Measurements from ENCODE around the gene CDH5. TPM values are rescaled to one million over a fixed set of nuclear protein-coding genes. Genes with fewer than 3 reads are reported as not detected.

CDH5 gene
- total and polyA plus RNA-seq, 2 donors (not counting 3 experiments of a cell fraction or from before 2014, with no cell fraction given), result 765 to 815 TPM

- no peak overlapping the region for H3K4me2 ChIP-seq (ENCODE audit: insufficient read depth, low read length)
- dilution Hi-C loops (cut with MboI; ENCODE audit: extremely low pct_ligation_motif_present, low sequenced_read_pairs) (no loop called here), intact Hi-C loops (cut with micrococcal nuclease) (no loop called here)
- H3K27ac ChIP-seq (ENCODE audit: insufficient read depth, low read depth, low read length), result no peak overlapping the region
- no peak for TF ChIP-seq POLR2A (IDR thresholded peaks at IDR 0.05; ENCODE audit: low read depth, low read length)
- TF ChIP-seq EZH2 (IDR thresholded peaks at IDR 0.05; ENCODE audit: borderline replicate concordance, low read depth, low read length, severe bottlenecking), result no peak
- TF ChIP-seq MYC (IDR thresholded peaks at IDR 0.05; ENCODE audit: low read depth, low read length), result no peak
- TF ChIP-seq CTCF (IDR thresholded peaks at IDR 0.05; ENCODE audit: extremely low read depth in 1 of 2, insufficient read depth in 1 of 2, low read depth in 1 of 2, low read length in 2 of 2), result no peak
- no peak for TF ChIP-seq MAX (IDR thresholded peaks at IDR 0.05; ENCODE audit: insufficient read depth, insufficient read length)
- TF ChIP-seq FOS (IDR thresholded peaks at IDR 0.05; ENCODE audit: borderline replicate concordance, insufficient read depth, low read length), result no peak
- no peak for TF ChIP-seq GATA2 (IDR thresholded peaks at IDR 0.05; ENCODE audit: insufficient read depth, insufficient read length, low read depth, low read length)
- no peak for TF ChIP-seq POLR2AphosphoS5 (IDR thresholded peaks at IDR 0.05; ENCODE audit: insufficient read depth, low read depth, low read length)
- no peak for TF ChIP-seq JUN (IDR thresholded peaks at IDR 0.05; ENCODE audit: borderline replicate concordance, insufficient read depth, insufficient read length, low read depth)
- H3K79me2 ChIP-seq (ENCODE audit: control insufficient read depth, insufficient read depth, low read length), result no peaks in the 10 kb centered on the region
- no peaks in the 10 kb centered on the region for H3K9me3 ChIP-seq (replicated peaks; ENCODE audit: control insufficient read depth, insufficient read depth, low read length)
- H3K36me3 ChIP-seq (ENCODE audit: control insufficient read depth in 2 of 2, extremely low read depth in 1 of 2, insufficient read depth in 2 of 2, low read length in 2 of 2), result no peaks in the 10 kb centered on the region
- FAIRE-seq, result no peak
- DNase-seq (ENCODE audit: low read depth, low spot score), result no peak
- no TSS peak for BruUV-seq (replicated peaks)
- CTCF ChIA-PET, result interaction anchor here (1.2 kb wide), 1 partner anchor 15 kb away, joined by 4 read pairs; no protein-coding TSS in a partner anchor
- H4K20me1 ChIP-seq (replicated peaks; ENCODE audit: control insufficient read depth, extremely low read depth, insufficient read depth, low read length), result no peaks in the 10 kb centered on the region
- no peak overlapping the region for H3K9ac ChIP-seq (replicated peaks; ENCODE audit: extremely low read depth, insufficient read depth, low read length)
- POLR2A ChIA-PET, result no interaction called here
- no peaks in the 10 kb centered on the region for H3K4me1 ChIP-seq (ENCODE audit: control insufficient read depth, extremely low read depth, insufficient read depth, low read length)
- no peaks in the 10 kb centered on the region for H3K9me1 ChIP-seq (replicated peaks; ENCODE audit: control insufficient read depth, extremely low read depth, insufficient read depth, low read length)
- no peak overlapping the region for H3K4me3 ChIP-seq (replicated peaks in 1 of 3; ENCODE audit: insufficient read depth in 1 of 3, low read depth in 1 of 3, low read length in 3 of 3)
- H2AFZ ChIP-seq (ENCODE audit: low read depth, low read length), result no peak overlapping the region
- H3K27me3 ChIP-seq (ENCODE audit: control insufficient read depth in 2 of 2, insufficient read depth in 2 of 2, low read length in 2 of 2), result peaks cover 4 to 11% of the 10 kb centered on the region in 2 experiments
Observed at GRCh38 chr16:66440271-66440802, 73.8 kb downstream of the CDH5 start.

Measured in endothelial cell of umbilical vein (primary cell).